H1 (cell line): Measurements from ENCODE around the gene TAPBPL. TPM values are rescaled to one million over a fixed set of nuclear protein-coding genes. Genes with fewer than 3 reads are reported as not detected.

ENCODE experiments used
- CHD1 ChIP-seq: IDR thresholded peaks from 2 replicates; pipeline ENCODE4 v1.6.1; 2012; ENCODE audit warnings: low read depth, low read length, improper control_type of control experiment
- EZH2 ChIP-seq: fragments of 200-600 bp; sonication (generic); IDR thresholded peaks from 2 replicates; pipeline ENCODE4 v1.7.1; 2012; ENCODE audit warnings: low read depth, mild to moderate bottlenecking, moderate library complexity, low read length, inconsistent platforms; ENCODE audit not compliant: severe bottlenecking
- KDM5A ChIP-seq: fragments of 200-600 bp; IDR thresholded peaks from 2 replicates; pipeline ENCODE4 v1.7.1; 2012; ENCODE audit warnings: mild to moderate bottlenecking, low read length, inconsistent platforms, mixed read lengths
- POLR2A ChIP-seq, 2 experiments: IDR thresholded peaks; 1 replicate in 1 of 2; 2 replicates in 1 of 2; pipeline ENCODE4 v1.6.1; 2011; ENCODE audit warnings: low read depth in 2 of 2, low read length in 2 of 2, mild to moderate bottlenecking in 2 of 2; ENCODE audit errors: control extremely low read depth in 1 of 2
- RAD21 ChIP-seq, 2 experiments: IDR thresholded peaks in 1 of 2; conservative IDR thresholded peaks in 1 of 2; 2 replicates each; pipeline ENCODE4 v1.6.1; 2011; ENCODE audit warnings: low read depth in 2 of 2, low read length in 2 of 2, improper control_type of control experiment in 1 of 2, inconsistent platforms in 1 of 2, mild to moderate bottlenecking in 1 of 2, moderate library complexity in 1 of 2
- SIN3A ChIP-seq, 2 experiments: IDR thresholded peaks in 1 of 2; conservative IDR thresholded peaks in 1 of 2; 2 replicates each; pipeline ENCODE4 v1.6.1; 2011 to 2012; ENCODE audit warnings: low read length in 2 of 2, improper control_type of control experiment in 1 of 2, low read depth in 1 of 2, mild to moderate bottlenecking in 1 of 2
- ZNF274 ChIP-seq: IDR thresholded peaks from 2 replicates; pipeline ENCODE4 v1.7.0; 2012; ENCODE audit warnings: low read length, borderline replicate concordance; ENCODE audit errors: extremely low read depth
- polyA plus RNA-seq, 7 experiments: library from polyadenylated mRNA; depleted of rRNA in 3 of 7; stranded (reverse) in 5 of 7; unstranded in 2 of 7; fragments of >200 nt in 5 of 7; fragments of 200-250 nt in 2 of 7; gene quantifications; 1 replicate in 5 of 7; 2 replicates in 1 of 7; 4 replicates in 1 of 7; pipeline versions ENCODE4 v1.2.1 to v1.2.3, GENCODE V29; 2011 to 2013; ENCODE audit warnings: missing spikeins in 2 of 7, mixed read lengths in 2 of 7
- total RNA-seq: library from RNA; stranded (reverse); fragmentation: NEBNext Ultra II Directional; extraction: Animal tissue kit (Norgen Biotek cat#: 25700); gene quantifications from 2 replicates; pipeline ENCODE4 v1.2.1, GENCODE V29; 2021
- TF ChIP-seq, protein P1 (sequence below): fragments of 300-600 bp; sonication (generic); IDR thresholded peaks from 2 replicates; pipeline ENCODE4 v1.7.1; 2012; ENCODE audit warnings: low read length, moderate library complexity, mild to moderate bottlenecking, inconsistent platforms; ENCODE audit not compliant: insufficient replicate concordance

The TAPBPL gene
- total and polyA plus RNA-seq, 2 of the 8 experiments (the other 6 are each of a cell fraction or from before 2014, with no cell fraction given) = 0.61 to 1.5 TPM

DNA sequence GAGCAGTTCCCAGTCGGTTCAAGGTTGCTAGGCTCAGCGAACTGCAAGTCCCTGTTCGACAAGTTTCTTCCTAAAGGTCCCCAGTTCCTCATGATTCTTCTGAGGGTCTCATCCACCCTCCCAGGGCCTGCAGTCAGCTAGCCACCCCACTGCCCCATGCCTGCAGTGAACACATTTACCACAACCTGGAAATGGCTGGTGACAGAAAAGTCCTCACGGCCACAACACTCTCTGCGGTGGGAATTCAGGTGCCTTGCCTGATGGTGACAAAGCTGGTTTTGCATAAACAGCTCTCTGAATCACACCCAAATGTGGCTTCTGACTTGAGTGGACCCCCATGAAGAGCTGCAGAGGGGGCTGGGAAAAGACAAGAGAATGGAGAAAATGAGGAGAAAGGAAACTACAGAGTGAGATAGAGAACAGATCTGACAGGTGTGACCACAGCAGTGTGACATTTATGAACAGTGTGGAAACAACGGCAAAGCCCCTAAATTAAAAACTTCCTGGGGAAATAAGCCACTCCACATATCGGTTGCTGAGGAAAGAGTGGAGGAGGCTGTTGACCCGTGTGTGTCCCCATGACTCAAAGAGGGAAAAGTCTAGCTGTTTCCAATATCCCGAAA, 8.4 kb upstream of the TAPBPL start (continued):
- TF ChIP-seq, protein P1, sequence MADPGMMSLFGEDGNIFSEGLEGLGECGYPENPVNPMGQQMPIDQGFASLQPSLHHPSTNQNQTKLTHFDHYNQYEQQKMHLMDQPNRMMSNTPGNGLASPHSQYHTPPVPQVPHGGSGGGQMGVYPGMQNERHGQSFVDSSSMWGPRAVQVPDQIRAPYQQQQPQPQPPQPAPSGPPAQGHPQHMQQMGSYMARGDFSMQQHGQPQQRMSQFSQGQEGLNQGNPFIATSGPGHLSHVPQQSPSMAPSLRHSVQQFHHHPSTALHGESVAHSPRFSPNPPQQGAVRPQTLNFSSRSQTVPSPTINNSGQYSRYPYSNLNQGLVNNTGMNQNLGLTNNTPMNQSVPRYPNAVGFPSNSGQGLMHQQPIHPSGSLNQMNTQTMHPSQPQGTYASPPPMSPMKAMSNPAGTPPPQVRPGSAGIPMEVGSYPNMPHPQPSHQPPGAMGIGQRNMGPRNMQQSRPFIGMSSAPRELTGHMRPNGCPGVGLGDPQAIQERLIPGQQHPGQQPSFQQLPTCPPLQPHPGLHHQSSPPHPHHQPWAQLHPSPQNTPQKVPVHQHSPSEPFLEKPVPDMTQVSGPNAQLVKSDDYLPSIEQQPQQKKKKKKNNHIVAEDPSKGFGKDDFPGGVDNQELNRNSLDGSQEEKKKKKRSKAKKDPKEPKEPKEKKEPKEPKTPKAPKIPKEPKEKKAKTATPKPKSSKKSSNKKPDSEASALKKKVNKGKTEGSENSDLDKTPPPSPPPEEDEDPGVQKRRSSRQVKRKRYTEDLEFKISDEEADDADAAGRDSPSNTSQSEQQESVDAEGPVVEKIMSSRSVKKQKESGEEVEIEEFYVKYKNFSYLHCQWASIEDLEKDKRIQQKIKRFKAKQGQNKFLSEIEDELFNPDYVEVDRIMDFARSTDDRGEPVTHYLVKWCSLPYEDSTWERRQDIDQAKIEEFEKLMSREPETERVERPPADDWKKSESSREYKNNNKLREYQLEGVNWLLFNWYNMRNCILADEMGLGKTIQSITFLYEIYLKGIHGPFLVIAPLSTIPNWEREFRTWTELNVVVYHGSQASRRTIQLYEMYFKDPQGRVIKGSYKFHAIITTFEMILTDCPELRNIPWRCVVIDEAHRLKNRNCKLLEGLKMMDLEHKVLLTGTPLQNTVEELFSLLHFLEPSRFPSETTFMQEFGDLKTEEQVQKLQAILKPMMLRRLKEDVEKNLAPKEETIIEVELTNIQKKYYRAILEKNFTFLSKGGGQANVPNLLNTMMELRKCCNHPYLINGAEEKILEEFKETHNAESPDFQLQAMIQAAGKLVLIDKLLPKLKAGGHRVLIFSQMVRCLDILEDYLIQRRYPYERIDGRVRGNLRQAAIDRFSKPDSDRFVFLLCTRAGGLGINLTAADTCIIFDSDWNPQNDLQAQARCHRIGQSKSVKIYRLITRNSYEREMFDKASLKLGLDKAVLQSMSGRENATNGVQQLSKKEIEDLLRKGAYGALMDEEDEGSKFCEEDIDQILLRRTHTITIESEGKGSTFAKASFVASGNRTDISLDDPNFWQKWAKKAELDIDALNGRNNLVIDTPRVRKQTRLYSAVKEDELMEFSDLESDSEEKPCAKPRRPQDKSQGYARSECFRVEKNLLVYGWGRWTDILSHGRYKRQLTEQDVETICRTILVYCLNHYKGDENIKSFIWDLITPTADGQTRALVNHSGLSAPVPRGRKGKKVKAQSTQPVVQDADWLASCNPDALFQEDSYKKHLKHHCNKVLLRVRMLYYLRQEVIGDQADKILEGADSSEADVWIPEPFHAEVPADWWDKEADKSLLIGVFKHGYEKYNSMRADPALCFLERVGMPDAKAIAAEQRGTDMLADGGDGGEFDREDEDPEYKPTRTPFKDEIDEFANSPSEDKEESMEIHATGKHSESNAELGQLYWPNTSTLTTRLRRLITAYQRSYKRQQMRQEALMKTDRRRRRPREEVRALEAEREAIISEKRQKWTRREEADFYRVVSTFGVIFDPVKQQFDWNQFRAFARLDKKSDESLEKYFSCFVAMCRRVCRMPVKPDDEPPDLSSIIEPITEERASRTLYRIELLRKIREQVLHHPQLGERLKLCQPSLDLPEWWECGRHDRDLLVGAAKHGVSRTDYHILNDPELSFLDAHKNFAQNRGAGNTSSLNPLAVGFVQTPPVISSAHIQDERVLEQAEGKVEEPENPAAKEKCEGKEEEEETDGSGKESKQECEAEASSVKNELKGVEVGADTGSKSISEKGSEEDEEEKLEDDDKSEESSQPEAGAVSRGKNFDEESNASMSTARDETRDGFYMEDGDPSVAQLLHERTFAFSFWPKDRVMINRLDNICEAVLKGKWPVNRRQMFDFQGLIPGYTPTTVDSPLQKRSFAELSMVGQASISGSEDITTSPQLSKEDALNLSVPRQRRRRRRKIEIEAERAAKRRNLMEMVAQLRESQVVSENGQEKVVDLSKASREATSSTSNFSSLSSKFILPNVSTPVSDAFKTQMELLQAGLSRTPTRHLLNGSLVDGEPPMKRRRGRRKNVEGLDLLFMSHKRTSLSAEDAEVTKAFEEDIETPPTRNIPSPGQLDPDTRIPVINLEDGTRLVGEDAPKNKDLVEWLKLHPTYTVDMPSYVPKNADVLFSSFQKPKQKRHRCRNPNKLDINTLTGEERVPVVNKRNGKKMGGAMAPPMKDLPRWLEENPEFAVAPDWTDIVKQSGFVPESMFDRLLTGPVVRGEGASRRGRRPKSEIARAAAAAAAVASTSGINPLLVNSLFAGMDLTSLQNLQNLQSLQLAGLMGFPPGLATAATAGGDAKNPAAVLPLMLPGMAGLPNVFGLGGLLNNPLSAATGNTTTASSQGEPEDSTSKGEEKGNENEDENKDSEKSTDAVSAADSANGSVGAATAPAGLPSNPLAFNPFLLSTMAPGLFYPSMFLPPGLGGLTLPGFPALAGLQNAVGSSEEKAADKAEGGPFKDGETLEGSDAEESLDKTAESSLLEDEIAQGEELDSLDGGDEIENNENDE = no peak
- TF ChIP-seq RAD21 (IDR thresholded peaks at IDR 0.05 in 1 of 2, conservative IDR thresholded peaks at IDR 0.05 in 1 of 2; ENCODE audit: low read depth in 2 of 2, low read length in 2 of 2) (no peak), POLR2A (IDR thresholded peaks at IDR 0.05; ENCODE audit: control extremely low read depth in 1 of 2, low read depth in 2 of 2, low read length in 2 of 2) (no peak), CHD1 (no peak), ZNF274 (no peak), EZH2 (no peak), KDM5A (no peak), SIN3A (conservative IDR thresholded peaks at IDR 0.05 in 1 of 2, IDR thresholded peaks at IDR 0.05 in 1 of 2; ENCODE audit: low read depth in 1 of 2, low read length in 2 of 2) (no peak)
- TF ChIP-seq, all 59 proteins: peak for 0
